ENCODE measurements around the gene EIF1. TPM values are rescaled to one million over a fixed set of nuclear protein-coding genes. Genes with fewer than 3 reads are reported as not detected.
A peak's percentile ranks its signal among the peaks of the same experiment; 100 is the strongest.

The EIF1 gene
- 651 and 652 TPM in 2 replicates for total RNA-seq (2021)
- long read RNA-seq, transcript EIF1-202 (2 exons, 2,170 nt) = minor isoform, 61 of 1,690 reads
- long read RNA-seq, transcript EIF1-203 (4 exons, 2,330 nt) = major isoform, 1,489 of 1,690 reads
- long read RNA-seq, transcript EIF1-201 (3 exons, 1,120 nt) = minor isoform, 14 of 1,690 reads
- long read RNA-seq, transcript EIF1-205 (3 exons, 1,428 nt) = minor isoform, 5 of 1,690 reads
- long read RNA-seq, partial matches to known transcripts = 65 of 1,690 reads
- long read RNA-seq, other reads (novel, unspliced or antisense) = 55 of 1,690 reads

DNA sequence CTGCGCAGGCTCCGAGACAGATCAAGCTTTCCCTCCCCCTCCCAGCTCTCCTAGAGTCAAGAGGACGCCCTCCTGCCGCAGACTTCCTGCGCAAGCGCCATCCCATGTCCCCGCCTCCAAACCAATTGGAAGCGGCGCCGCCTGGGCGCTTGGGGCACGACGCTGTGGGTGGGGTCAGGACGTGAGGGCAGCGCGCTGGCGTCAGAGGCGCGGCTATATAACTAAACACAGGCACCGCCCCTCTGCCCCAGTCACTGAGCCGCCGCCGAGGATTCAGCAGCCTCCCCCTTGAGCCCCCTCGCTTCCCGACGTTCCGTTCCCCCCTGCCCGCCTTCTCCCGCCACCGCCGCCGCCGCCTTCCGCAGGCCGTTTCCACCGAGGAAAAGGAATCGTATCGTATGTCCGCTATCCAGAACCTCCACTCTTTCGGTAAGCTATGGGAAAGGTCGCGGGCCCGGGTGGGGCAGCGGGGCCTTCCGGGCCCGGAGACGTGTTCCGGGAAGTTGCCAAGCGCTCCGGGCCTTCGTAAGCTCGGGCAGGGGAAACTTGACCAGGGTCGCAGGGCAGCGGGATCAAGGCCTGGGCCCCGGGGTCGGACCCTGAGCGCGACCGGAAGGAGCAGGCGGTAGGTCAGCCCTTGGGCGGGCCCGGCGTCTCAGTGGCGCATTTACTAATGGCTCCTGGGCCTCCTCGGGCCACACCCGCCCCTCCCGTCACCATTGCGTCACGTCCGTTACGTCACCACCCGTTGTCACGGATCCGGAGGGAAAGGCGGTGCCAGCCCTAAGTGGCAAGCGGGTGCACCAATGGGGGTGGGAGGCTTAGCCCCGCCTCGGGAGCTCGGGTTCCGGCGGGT lies at the start of gene EIF1:
Gene EIF1 (plus strand): TSS at position 245 of the 856 bp plus-strand sequence. CDS start 154 bp downstream, at position 399.
- H3K27ac Mint-ChIP-seq = peak within 1 kb of the TSS; percentile 99 to 100 (median 99)
- Histone ChIP-seq H3K27ac (ENCODE audit: insufficient read length, low read depth, low read length) (peak within 1 kb of the TSS; percentile 69), H3K14ac (ENCODE audit: insufficient read depth, low read length) (peak within 1 kb of the TSS; percentile 92), H3K23me2 (ENCODE audit: insufficient read length, low read depth, low read length, poor library complexity, severe bottlenecking) (peaks cover 2% of the 10 kb centered on the region), H2BK5ac (ENCODE audit: insufficient read length, low read length) (peak within 1 kb of the TSS; percentile 37), H3K9me3 (ENCODE audit: control insufficient read depth, low read depth, low read length) (no peaks in the 10 kb centered on the region), H2AFZ (ENCODE audit: low read length) (no peak within 1 kb of the TSS), H3K4me1 (ENCODE audit: insufficient read depth, low read length) (peaks cover 3% of the 10 kb centered on the region; the same call in 1 of the 2 replicates), H2AK5ac (ENCODE audit: insufficient read length, low read length) (no peak within 1 kb of the TSS), H3K79me2 (ENCODE audit: insufficient read depth, low read length) (peaks cover 6% of the 10 kb centered on the region; the same call in 1 of the 2 replicates), H4K5ac (ENCODE audit: insufficient read length, low read depth, low read length) (no peak within 1 kb of the TSS), H3T11ph (ENCODE audit: low read length) (peak within 1 kb of the TSS; percentile 73), H2BK20ac (ENCODE audit: low read depth, low read length, poor library complexity, severe bottlenecking) (no peak within 1 kb of the TSS), H3K56ac (ENCODE audit: insufficient read length, low read depth, low read length) (no peak within 1 kb of the TSS), H4K20me1 (ENCODE audit: control insufficient read depth, insufficient read depth, insufficient read length) (no peaks in the 10 kb centered on the region), H3K23ac (ENCODE audit: insufficient read length, low read depth, low read length) (no peak within 1 kb of the TSS), H2BK120ac (ENCODE audit: low read depth, low read length, poor library complexity, severe bottlenecking) (peak within 1 kb of the TSS; percentile 94), H3K27me3 (ENCODE audit: insufficient read depth, low read length) (no peaks in the 10 kb centered on the region), H3K4me2 (ENCODE audit: insufficient read depth, insufficient read length, low read length) (peak within 1 kb of the TSS; percentile 99), H3K4ac (ENCODE audit: low read depth, low read length) (peak within 1 kb of the TSS; percentile 33; the same call in 1 of the 2 replicates), H4K91ac (ENCODE audit: insufficient read length, low read depth, low read length) (no peak within 1 kb of the TSS), H3K18ac (ENCODE audit: insufficient read length, low read depth, low read length) (peak within 1 kb of the TSS; percentile 92), H2BK15ac (ENCODE audit: low read depth, low read length) (no peak within 1 kb of the TSS), H2BK12ac (ENCODE audit: insufficient read length, low read depth, low read length) (no peak within 1 kb of the TSS), H3K79me1 (ENCODE audit: insufficient read depth, low read depth, low read length, poor library complexity, severe bottlenecking) (no peaks in the 10 kb centered on the region), H3K9ac (ENCODE audit: extremely low read depth, insufficient read length, low read length) (peak within 1 kb of the TSS; percentile 91), H4K8ac (replicated peaks; ENCODE audit: insufficient read length, low read depth, low read length) (no peak within 1 kb of the TSS)
- peaks cover 8 to 29% of the 10 kb centered on the region in 2 experiments for H3K4me1 Mint-ChIP-seq
- peaks cover 5% of the 10 kb centered on the region for H3K27me3 Mint-ChIP-seq (ENCODE audit: low read depth)
- peak within 1 kb of the TSS; percentile 89 to 96 for H3K4me3 Mint-ChIP-seq
- peaks cover 0 to 7% of the 10 kb centered on the region in 2 experiments; a peak in 2 of 5 replicates for H3K9me3 Mint-ChIP-seq
- TF ChIP-seq, protein P1, sequence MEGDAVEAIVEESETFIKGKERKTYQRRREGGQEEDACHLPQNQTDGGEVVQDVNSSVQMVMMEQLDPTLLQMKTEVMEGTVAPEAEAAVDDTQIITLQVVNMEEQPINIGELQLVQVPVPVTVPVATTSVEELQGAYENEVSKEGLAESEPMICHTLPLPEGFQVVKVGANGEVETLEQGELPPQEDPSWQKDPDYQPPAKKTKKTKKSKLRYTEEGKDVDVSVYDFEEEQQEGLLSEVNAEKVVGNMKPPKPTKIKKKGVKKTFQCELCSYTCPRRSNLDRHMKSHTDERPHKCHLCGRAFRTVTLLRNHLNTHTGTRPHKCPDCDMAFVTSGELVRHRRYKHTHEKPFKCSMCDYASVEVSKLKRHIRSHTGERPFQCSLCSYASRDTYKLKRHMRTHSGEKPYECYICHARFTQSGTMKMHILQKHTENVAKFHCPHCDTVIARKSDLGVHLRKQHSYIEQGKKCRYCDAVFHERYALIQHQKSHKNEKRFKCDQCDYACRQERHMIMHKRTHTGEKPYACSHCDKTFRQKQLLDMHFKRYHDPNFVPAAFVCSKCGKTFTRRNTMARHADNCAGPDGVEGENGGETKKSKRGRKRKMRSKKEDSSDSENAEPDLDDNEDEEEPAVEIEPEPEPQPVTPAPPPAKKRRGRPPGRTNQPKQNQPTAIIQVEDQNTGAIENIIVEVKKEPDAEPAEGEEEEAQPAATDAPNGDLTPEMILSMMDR (conservative IDR thresholded peaks at IDR 0.05) = no peak
- peaks cover 31 to 49% (median 37%) of the 10 kb centered on the region in 3 experiments for H3K36me3 Mint-ChIP-seq (ENCODE audit: insufficient read depth in 1 of 3, low read depth in 3 of 3)
- DNase-seq = peak; percentile 100
- no CpG with 5 or more reads among the region's 81 CpGs for WGBS (ENCODE audit: extremely low coverage, insufficient read length, low lambda C conversion rate)
